Karpas-422 (cell line): Measurements from ENCODE around the gene TAOK1. TPM values are rescaled to one million over a fixed set of nuclear protein-coding genes. Genes with fewer than 3 reads are reported as not detected.

Experiments used
- DNase-seq: peaks from one replicate; pipeline ENCODE4 v3.0.0-alpha.2; 2015
- H2AFZ ChIP-seq: fragments of 200-600 bp; sonication (generic); 2 replicates; pipeline ENCODE4 v1.6.1; 2014; ENCODE audit warnings: antibody characterized with exemption, low read length, mixed read lengths
- H3K27ac ChIP-seq: fragments of 200-600 bp; sonication (generic); 2 replicates; pipeline ENCODE4 v1.5.1; 2014; ENCODE audit warnings: mild to moderate bottlenecking, low read length, moderate library complexity
- H3K27me3 ChIP-seq: fragments of 200-600 bp; sonication (generic); 2 replicates; pipeline ENCODE4 v1.6.1; 2014; ENCODE audit warnings: low read length, mixed read lengths
- H3K36me3 ChIP-seq: fragments of 200-600 bp; sonication (generic); 2 replicates; pipeline ENCODE4 v1.6.1; 2014; ENCODE audit warnings: low read length, mixed read lengths; ENCODE audit not compliant: insufficient read depth
- H3K4me1 ChIP-seq: fragments of 200-600 bp; sonication (generic); 2 replicates; pipeline ENCODE4 v1.6.1; 2014; ENCODE audit warnings: mild to moderate bottlenecking, low read length, mixed read lengths
- H3K4me2 ChIP-seq: fragments of 200-600 bp; sonication (generic); 2 replicates; pipeline ENCODE4 v1.6.1; 2014; ENCODE audit warnings: low read length, low read depth, mild to moderate bottlenecking; ENCODE audit not compliant: poor library complexity, severe bottlenecking
- H3K4me3 ChIP-seq: fragments of 200-600 bp; sonication (generic); 2 replicates; pipeline ENCODE4 v1.5.1; 2014; ENCODE audit warnings: mild to moderate bottlenecking, antibody characterized with exemption, low read length, mixed read lengths
- H3K79me2 ChIP-seq: fragments of 200-600 bp; sonication (generic); 2 replicates; pipeline ENCODE4 v1.6.1; 2014; ENCODE audit warnings: mild to moderate bottlenecking, low read length, mixed read lengths
- H3K9ac ChIP-seq: fragments of 200-600 bp; sonication (generic); 2 replicates; pipeline ENCODE4 v1.6.0; 2014; ENCODE audit warnings: low read length
- H3K9me2 ChIP-seq: fragments of 200-600 bp; sonication (generic), shearing (Covaris generic); replicated peaks from 2 replicates; pipeline ENCODE4 v1.6.0; 2014; ENCODE audit warnings: mild to moderate bottlenecking, low read length, moderate library complexity; ENCODE audit not compliant: insufficient read depth
- H3K9me3 ChIP-seq: fragments of 300-700, 200-600 bp; sonication (generic); 2 replicates; pipeline ENCODE4 v1.6.1; 2014; ENCODE audit warnings: low read length, mixed read lengths
- H4K20me1 ChIP-seq: fragments of 200-600 bp; sonication (generic); 2 replicates; pipeline ENCODE4 v1.6.1; 2014; ENCODE audit warnings: mild to moderate bottlenecking, antibody characterized with exemption, low read length, low read depth; ENCODE audit not compliant: insufficient read depth
- total RNA-seq: library from RNA; depleted of rRNA; stranded (reverse); fragments of >200 nt; shearing (Covaris generic); gene quantifications from 2 replicates; pipeline ENCODE4 v1.2.3, GENCODE V29; 2014; ENCODE audit warnings: low replicate concordance

TAOK1 gene
- total RNA-seq, 1 experiment from 2014 or later = 39.6 TPM

DNA sequence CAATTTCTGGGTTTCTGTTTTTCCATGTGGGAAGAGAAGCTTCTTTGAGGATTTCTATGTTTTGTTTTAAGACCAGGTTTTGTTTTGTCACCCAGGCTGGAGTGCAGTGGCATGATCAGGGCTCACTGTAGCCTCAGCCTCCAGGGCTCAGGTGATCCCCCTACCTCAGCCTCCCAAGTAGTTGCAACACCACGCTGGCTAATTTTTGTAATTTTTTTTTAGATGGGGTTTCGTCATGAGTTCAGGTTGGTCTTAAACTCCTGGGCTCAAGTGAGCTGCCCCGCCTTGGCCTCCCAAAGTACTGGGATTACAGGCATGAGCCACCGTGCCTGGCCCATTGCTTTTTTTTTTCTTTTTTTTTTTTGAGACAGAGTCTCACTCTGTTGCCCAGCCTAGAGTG, 25.5 kb upstream of the TAOK1 start:
- Histone ChIP-seq H3K36me3 (no peaks in the 10 kb centered on the region), H4K20me1 (no peaks in the 10 kb centered on the region), H3K27me3 (no peaks in the 10 kb centered on the region), H2AFZ (no peak overlapping the region), H3K9me2 (no peaks in the 10 kb centered on the region), H3K79me2 (no peaks in the 10 kb centered on the region), H3K4me3 (no peak overlapping the region), H3K4me1 (peaks cover 5% of the 10 kb centered on the region), H3K27ac (no peak overlapping the region), H3K9me3 (no peaks in the 10 kb centered on the region), H3K9ac (no peak overlapping the region), H3K4me2 (no peak overlapping the region)
- no peak for DNase-seq

DNA sequence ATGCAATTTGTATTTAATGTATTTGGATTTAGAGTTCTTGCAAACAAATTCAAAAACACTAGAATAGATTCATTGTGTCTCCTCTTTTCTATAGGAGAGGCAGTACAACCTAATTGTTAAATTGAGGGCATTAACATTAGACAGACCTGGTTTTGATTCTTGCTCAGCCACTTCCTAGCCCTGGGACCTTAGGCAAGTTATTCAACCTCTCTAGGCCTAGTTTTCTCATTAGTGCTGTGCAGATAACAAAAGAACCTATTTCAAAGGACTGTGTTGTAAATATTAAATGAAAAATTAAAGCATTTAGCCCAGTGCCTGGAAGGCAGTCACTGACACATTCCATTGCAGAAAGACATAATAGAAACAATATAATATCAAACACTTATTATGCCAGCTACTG, 22.0 kb upstream of the TAOK1 start:
- H3K9me3 ChIP-seq = no peaks in the 10 kb centered on the region
- H4K20me1 ChIP-seq = no peaks in the 10 kb centered on the region
- H3K36me3 ChIP-seq = no peaks in the 10 kb centered on the region
- H3K27ac ChIP-seq = no peak overlapping the region
- H3K79me2 ChIP-seq = no peaks in the 10 kb centered on the region
- H3K4me3 ChIP-seq = no peak overlapping the region
- H3K9me2 ChIP-seq = no peaks in the 10 kb centered on the region
- H3K4me1 ChIP-seq = peaks cover 12% of the 10 kb centered on the region
- H3K27me3 ChIP-seq = no peaks in the 10 kb centered on the region
- no peak overlapping the region for H3K4me2 ChIP-seq
- H3K9ac ChIP-seq = no peak overlapping the region
- H2AFZ ChIP-seq = no peak overlapping the region
- no peak for DNase-seq

DNA sequence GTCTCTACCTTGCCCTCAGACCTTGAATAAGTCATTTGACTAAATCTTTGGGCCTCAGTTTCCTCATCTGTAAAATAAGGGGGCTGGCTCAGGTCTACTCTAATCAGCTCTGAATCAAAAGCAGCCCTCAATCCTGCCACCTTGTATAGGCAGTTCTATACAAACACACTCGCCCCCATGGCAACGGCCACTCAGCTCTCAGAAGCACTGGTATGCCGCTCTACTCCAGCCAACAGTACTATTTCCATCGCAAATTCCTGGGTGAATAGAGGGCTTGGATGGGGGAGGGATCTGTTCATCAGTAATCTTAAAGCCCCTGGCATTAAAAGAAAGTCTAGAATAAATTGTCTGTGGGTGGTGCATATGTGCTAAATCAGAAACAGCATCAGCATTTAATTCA, 21.2 kb upstream of the TAOK1 start:
- Histone ChIP-seq H3K27ac (no peak overlapping the region), H3K9ac (no peak overlapping the region), H3K27me3 (no peaks in the 10 kb centered on the region), H3K9me3 (no peaks in the 10 kb centered on the region), H3K4me1 (peaks cover 12% of the 10 kb centered on the region), H4K20me1 (no peaks in the 10 kb centered on the region), H3K4me2 (no peak overlapping the region), H3K36me3 (no peaks in the 10 kb centered on the region), H3K4me3 (no peak overlapping the region), H3K9me2 (no peaks in the 10 kb centered on the region), H2AFZ (no peak overlapping the region), H3K79me2 (no peaks in the 10 kb centered on the region)
- no peak for DNase-seq

DNA sequence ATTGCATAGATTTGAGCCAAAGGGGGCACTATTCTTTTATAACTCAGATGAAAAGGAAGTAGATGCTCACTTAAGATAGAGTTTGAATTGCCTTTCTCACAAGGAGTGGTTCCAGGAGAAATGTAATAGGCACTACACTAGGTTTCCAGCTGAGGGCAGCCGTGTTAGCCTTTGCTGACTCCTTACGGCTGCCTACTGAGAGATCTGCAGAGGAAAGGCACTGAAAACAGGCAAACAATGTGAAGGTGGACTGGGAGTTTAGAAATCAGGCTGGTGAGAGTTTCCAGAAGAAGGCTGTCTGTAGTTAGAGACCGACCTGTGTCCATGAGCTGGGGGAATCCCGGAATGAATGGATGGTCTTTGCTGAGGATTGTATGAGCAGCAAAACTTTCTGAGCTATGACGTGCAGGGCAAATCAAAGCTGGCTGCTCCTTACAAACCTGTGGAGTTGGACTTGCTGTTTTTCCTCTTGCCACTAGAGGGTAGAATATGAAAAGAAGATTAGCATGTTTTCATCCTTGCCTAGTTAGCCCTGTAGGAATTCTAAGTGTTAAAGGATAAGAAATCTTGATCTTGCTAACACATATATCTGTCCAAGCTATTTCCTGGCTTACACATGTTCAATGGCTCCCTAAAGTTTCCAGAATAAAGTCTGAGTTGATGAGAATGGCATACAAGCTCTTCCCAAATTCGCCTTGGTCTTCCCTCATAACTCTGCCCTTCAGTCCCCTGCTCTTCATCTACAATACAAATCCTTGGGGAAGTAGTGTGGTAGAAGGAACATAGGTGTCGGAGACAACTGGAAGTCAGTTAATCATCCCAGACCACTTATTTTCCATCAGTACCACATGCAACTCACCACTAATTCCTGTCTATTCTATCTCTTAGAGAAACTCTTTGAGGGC, 20.1 kb upstream of the TAOK1 start:
- Histone ChIP-seq H3K9me2 (no peaks in the 10 kb centered on the region), H3K27me3 (no peaks in the 10 kb centered on the region), H3K27ac (no peak overlapping the region), H3K4me1 (peaks cover 12% of the 10 kb centered on the region), H3K4me3 (peak overlapping the region; percentile 31; the same call in 1 of the 2 replicates), H3K4me2 (peak overlapping the region; percentile 63), H3K9ac (peak overlapping the region; percentile 32; the same call in 1 of the 2 replicates), H3K36me3 (no peaks in the 10 kb centered on the region), H4K20me1 (no peaks in the 10 kb centered on the region), H3K79me2 (no peaks in the 10 kb centered on the region), H3K9me3 (no peaks in the 10 kb centered on the region), H2AFZ (peak overlapping the region; percentile 87)
- peak; percentile 89 for DNase-seq

DNA sequence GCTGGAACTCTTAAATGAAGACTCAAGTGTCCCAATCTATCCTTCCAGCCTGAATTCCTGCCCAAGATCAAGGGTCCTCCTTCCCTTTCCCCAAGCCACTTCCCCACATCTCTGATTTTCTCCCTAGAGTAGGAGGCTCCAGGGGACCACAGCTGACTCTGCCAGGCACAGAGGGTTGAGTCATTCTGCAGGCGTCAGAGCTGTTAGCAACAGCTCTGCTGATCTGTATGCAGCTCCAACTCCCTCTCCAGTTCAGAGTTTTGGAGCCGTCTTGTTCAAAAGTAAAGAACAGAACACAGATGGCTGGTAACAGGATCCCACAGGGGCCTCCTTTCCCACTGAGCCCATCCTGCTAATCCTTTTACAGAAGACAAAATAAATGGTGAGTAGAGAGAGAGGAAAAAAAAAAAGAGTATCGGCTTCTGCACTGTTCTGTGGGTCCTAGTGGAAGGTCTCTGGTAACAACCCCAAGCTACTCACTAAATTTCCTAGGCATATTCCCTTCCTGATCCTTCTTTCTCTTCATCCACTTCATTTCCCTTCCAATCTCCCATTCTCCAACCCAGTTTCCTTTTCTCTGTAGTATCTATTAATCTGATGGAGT, 13.4 kb upstream of the TAOK1 start:
- Histone ChIP-seq H3K27ac (no peak overlapping the region), H3K9me3 (no peaks in the 10 kb centered on the region), H3K9me2 (no peaks in the 10 kb centered on the region), H2AFZ (no peak overlapping the region), H3K27me3 (no peaks in the 10 kb centered on the region), H3K4me3 (no peak overlapping the region), H3K4me1 (peaks cover 10% of the 10 kb centered on the region), H3K4me2 (no peak overlapping the region), H4K20me1 (no peaks in the 10 kb centered on the region), H3K36me3 (no peaks in the 10 kb centered on the region), H3K9ac (no peak overlapping the region), H3K79me2 (no peaks in the 10 kb centered on the region)
- no peak for DNase-seq

DNA sequence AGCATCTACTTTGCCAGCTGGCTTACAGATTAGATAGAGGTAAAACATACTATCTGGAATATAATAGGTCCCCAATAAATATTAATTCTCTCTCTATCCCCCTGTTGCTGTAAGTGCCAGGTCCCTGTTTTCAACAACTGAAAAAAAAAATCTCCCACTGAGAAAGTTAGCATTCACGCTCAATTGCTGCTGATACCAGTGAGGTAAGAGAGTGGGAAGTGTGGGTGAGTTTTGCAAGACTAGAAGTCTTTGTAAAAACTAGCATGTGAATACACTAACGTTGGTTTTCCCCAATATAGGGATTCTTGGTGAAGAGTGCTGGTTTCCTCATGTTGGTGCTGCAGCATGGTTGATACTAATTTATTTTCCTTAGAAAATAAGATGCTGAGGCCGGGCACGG, 11.7 kb upstream of the TAOK1 start:
- no peak overlapping the region for H3K9ac ChIP-seq
- no peaks in the 10 kb centered on the region for H3K9me2 ChIP-seq
- peaks cover 10% of the 10 kb centered on the region for H3K4me1 ChIP-seq
- H3K9me3 ChIP-seq = no peaks in the 10 kb centered on the region
- no peaks in the 10 kb centered on the region for H3K27me3 ChIP-seq
- no peak overlapping the region for H2AFZ ChIP-seq
- no peaks in the 10 kb centered on the region for H3K79me2 ChIP-seq
- H3K27ac ChIP-seq = no peak overlapping the region
- no peak for DNase-seq
- H3K4me2 ChIP-seq = no peak overlapping the region
- no peaks in the 10 kb centered on the region for H4K20me1 ChIP-seq
- H3K4me3 ChIP-seq = no peak overlapping the region
- no peaks in the 10 kb centered on the region for H3K36me3 ChIP-seq

DNA sequence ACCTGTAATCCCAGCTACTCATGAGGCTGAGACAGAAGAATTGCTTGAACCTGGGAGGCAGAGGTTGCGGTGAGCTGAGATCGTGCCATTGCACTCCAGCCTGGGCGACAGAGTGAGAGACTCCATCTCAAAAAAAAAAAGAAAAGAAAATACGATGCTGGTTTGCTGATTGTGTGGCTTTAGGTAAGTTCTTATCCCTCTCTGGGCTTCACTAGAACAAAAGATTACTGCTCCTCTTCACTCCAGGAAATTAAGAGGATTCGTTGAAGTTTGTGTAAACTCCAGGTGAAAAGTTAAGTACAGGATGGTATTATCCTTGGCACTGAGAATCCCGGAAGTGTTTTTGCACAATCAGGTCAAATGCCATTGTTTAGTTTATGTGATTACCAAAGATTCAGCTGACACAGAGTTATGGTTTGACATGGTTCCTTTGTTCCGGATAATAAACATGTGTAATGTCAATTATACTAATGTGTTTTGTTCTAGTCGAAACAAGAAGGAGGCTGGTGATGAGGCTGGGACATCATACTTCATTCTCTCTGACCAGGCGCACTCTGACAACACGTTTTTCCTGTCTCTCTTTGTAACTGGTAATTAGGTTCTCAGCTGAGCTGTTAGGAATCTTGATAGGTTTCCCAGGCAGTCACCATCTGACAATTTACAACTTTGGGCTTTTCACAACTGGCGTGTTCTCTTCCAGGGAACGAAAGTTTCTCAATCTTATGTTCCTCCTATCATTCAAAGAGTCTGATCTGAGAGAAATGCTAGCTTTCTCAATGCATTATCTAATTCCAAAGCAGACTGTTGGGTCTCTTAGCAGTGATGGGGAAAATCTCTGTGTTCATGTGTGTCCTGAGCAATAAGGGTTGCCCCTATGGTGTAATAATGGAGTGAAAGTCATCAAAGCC, 10.8 kb upstream of the TAOK1 start:
- no peaks in the 10 kb centered on the region for H3K9me2 ChIP-seq
- no peaks in the 10 kb centered on the region for H4K20me1 ChIP-seq
- H3K27me3 ChIP-seq = no peaks in the 10 kb centered on the region
- H3K27ac ChIP-seq = no peak overlapping the region
- H3K9me3 ChIP-seq = no peaks in the 10 kb centered on the region
- DNase-seq = no peak
- H3K9ac ChIP-seq = no peak overlapping the region
- peak overlapping the region; percentile 5 for H3K4me2 ChIP-seq
- H3K79me2 ChIP-seq = no peaks in the 10 kb centered on the region
- no peaks in the 10 kb centered on the region for H3K36me3 ChIP-seq
- peaks cover 10% of the 10 kb centered on the region for H3K4me1 ChIP-seq
- no peak overlapping the region for H3K4me3 ChIP-seq
- no peak overlapping the region for H2AFZ ChIP-seq

DNA sequence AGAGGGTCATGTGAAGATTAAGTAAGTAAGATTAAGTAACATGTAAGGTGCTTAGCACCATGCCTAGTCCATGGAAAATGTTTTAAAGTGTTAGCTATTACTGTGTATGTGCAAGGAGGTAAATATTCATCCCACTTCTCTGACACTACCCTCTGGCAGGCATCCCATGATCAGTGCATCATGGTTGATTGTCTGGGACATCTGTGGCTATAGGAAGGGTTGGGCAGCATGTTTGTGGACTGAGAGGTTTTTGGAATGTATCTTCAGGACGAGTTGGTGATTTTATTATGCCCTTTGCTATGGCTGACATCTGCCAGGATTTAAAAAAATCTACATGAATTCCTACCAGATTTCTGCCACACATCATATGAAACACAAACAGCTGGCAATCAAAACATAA, 6.5 kb upstream of the TAOK1 start:
- no peak overlapping the region for H3K9ac ChIP-seq
- no peak for DNase-seq
- no peaks in the 10 kb centered on the region for H3K36me3 ChIP-seq
- no peak overlapping the region for H2AFZ ChIP-seq
- no peak overlapping the region for H3K27ac ChIP-seq
- no peak overlapping the region for H3K4me3 ChIP-seq
- no peaks in the 10 kb centered on the region for H4K20me1 ChIP-seq
- no peaks in the 10 kb centered on the region for H3K9me2 ChIP-seq
- no peaks in the 10 kb centered on the region for H3K79me2 ChIP-seq
- H3K9me3 ChIP-seq = no peaks in the 10 kb centered on the region
- H3K27me3 ChIP-seq = no peaks in the 10 kb centered on the region
- H3K4me1 ChIP-seq = peaks cover 10% of the 10 kb centered on the region
- no peak overlapping the region for H3K4me2 ChIP-seq
